Activated naive CD4-positive, alpha-beta T cell treated with anti-CD3 and anti-CD28 coated beads, Interleukin-2, amount 50 U/mL, for 24 hours (primary cell): ENCODE data around the gene ZCWPW2.

Experiments used
- H3K27ac Mint-ChIP-seq: one replicate; pipeline ENCODE4 v1.8.0; 2021; ENCODE audit warnings: mild to moderate bottlenecking, mixed read lengths
- H3K27me3 Mint-ChIP-seq: one replicate; pipeline ENCODE4 v1.8.0; 2021; ENCODE audit warnings: mixed read lengths
- H3K36me3 Mint-ChIP-seq: one replicate; pipeline ENCODE4 v1.8.0; 2021; ENCODE audit warnings: mixed read lengths
- H3K4me1 Mint-ChIP-seq: one replicate; pipeline ENCODE4 v1.8.0; 2021; ENCODE audit warnings: mixed read lengths
- H3K4me3 Mint-ChIP-seq: one replicate; pipeline ENCODE4 v1.8.0; 2021; ENCODE audit warnings: mild to moderate bottlenecking, mixed read lengths
- H3K9me3 Mint-ChIP-seq: one replicate; pipeline ENCODE4 v1.8.0; 2021; ENCODE audit warnings: mixed read lengths

ZCWPW2 gene

DNA sequence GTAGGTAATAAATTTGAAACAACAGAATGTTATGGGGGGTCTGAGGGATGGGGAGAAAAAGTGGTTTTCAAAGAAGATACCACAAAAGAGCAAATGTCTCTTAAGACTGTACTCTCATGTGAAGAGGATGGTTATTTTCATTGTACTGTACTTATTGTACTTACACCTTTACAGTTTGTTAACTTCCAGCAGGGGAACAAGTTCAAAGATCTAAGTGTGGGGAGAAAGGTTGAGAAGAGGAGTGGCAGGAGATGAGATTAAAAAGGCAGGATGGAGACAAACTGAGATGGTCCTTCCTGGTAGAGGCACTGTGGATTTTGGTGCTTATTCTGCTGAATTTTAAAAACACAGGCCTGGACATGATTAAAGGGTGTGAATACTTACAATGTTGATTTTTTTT is 5.4 kb upstream of the ZCWPW2 start:
- Mint-ChIP-seq H3K4me1 (peaks cover 60% of the 10 kb centered on the region), H3K27ac (no peak overlapping the region)

GRCh38 chr3:28345690-28346089 is 2.8 kb upstream of the ZCWPW2 start:
- H3K27ac Mint-ChIP-seq: no peak overlapping the region
- peak overlapping the region; percentile 4 for H3K4me3 Mint-ChIP-seq
- H3K27me3 Mint-ChIP-seq: no peaks in the 10 kb centered on the region
- H3K36me3 Mint-ChIP-seq: no peaks in the 10 kb centered on the region
- H3K9me3 Mint-ChIP-seq: no peaks in the 10 kb centered on the region
- H3K4me1 Mint-ChIP-seq: peaks cover 76% of the 10 kb centered on the region

More for the DNA sequence above, 5.4 kb upstream of the ZCWPW2 start:
- no peak overlapping the region for H3K4me3 Mint-ChIP-seq
- H3K36me3 Mint-ChIP-seq: peaks cover 4% of the 10 kb centered on the region
- no peaks in the 10 kb centered on the region for H3K9me3 Mint-ChIP-seq
- H3K27me3 Mint-ChIP-seq: no peaks in the 10 kb centered on the region

DNA sequence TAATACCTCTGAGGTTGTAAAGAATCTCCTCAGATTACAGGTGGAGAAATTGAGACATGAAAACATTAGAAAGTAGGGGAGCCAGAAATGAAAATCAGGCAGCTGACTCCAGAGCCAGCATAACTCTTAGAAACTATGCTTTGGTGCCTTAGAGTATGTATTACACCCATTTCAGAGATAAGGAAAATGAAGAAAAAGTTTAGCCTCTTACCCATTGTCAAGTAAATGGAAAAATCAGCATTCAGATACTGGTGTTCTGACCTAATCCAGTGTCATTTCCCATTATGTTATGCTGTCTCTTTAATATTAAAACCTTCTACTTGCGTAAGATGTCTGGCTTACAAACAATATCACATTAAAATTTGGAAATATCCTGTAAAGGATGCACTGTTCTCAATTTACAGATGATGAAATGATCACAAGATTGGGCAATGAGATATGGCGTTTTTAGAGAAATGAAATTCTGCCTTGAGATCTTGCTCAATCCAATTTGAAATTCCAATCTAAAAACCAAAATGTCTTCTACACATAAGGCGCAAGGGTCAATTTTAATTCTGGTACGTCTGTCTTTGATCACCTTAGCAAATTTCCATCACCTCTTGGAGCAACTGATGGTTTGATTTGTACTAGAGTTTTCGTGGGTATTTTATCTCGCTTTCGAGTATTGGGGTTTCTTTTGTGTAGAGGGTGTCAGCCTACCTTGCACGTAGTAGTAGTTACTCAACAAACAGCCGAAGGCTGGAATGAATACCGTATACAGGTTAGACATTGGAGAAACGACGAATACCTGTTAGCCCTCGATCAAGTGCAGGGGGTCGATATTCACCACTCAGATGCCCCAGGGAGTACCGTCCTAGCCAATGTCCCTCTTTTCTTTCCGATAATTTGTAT is 902 bp upstream of the ZCWPW2 start:
- Mint-ChIP-seq H3K36me3 (peaks cover 4% of the 10 kb centered on the region), H3K27ac (peak overlapping the region; percentile 97), H3K4me3 (peak overlapping the region; percentile 97), H3K9me3 (peaks cover 5% of the 10 kb centered on the region), H3K4me1 (peaks cover 69% of the 10 kb centered on the region), H3K27me3 (no peaks in the 10 kb centered on the region)

GRCh38 chr3:28348265-28348628 is 274 bp upstream of the ZCWPW2 start:
- peaks cover 4% of the 10 kb centered on the region for H3K36me3 Mint-ChIP-seq
- no peaks in the 10 kb centered on the region for H3K27me3 Mint-ChIP-seq
- peaks cover 5% of the 10 kb centered on the region for H3K9me3 Mint-ChIP-seq
- peak overlapping the region; percentile 97 for H3K27ac Mint-ChIP-seq
- H3K4me1 Mint-ChIP-seq: peaks cover 63% of the 10 kb centered on the region
- peak overlapping the region; percentile 97 for H3K4me3 Mint-ChIP-seq

DNA sequence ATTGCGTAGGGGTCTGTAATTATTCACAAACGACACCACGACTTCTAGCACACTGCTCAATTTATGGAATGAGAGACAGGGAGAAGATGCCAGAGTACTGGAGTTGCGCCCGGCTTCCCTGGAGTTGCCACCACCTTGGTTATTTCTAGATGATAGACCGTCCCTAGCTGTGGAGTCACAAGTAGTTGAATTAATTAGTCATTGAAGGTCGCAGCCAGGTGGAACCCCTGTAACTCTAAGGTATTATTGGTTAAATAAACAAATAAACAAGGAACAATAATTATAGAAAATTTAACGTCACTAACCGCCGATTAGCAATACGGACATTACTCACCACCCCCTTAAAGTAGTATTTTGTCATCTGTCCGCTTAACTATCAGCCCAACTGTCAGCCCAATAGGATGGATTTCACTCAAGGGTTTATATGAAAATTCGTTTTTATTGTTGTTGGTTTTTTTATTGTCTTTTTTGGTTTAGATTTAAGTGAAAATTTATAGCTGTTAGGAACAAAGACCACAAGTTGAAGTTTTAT is 1.0 kb downstream of the ZCWPW2 start:
- H3K9me3 Mint-ChIP-seq: peaks cover 11% of the 10 kb centered on the region
- peaks cover 57% of the 10 kb centered on the region for H3K4me1 Mint-ChIP-seq
- H3K27me3 Mint-ChIP-seq: no peaks in the 10 kb centered on the region
- H3K36me3 Mint-ChIP-seq: peaks cover 12% of the 10 kb centered on the region
- peak overlapping the region; percentile 97 for H3K27ac Mint-ChIP-seq
- H3K4me3 Mint-ChIP-seq: peak overlapping the region; percentile 97

- H3K4me1 Mint-ChIP-seq: no peaks in the 10 kb centered on the region
- H3K27ac Mint-ChIP-seq: no peak overlapping the region
- peaks cover 43% of the 10 kb centered on the region for H3K9me3 Mint-ChIP-seq
- no peaks in the 10 kb centered on the region for H3K27me3 Mint-ChIP-seq
- H3K36me3 Mint-ChIP-seq: peaks cover 17% of the 10 kb centered on the region
- no peak overlapping the region for H3K4me3 Mint-ChIP-seq
These were observed 27.9 kb downstream of the ZCWPW2 start for GRCh38 chr3:28376424-28376823.

- no peak overlapping the region for H3K4me3 Mint-ChIP-seq
These were observed 37.5 kb downstream of the ZCWPW2 start for GRCh38 chr3:28386049-28386448.

GRCh38 chr3:28388978-28389377 is 40.5 kb downstream of the ZCWPW2 start:
- Mint-ChIP-seq H3K9me3 (peaks cover 29% of the 10 kb centered on the region), H3K27ac (no peak overlapping the region), H3K36me3 (peaks cover 19% of the 10 kb centered on the region), H3K4me3 (no peak overlapping the region), H3K27me3 (no peaks in the 10 kb centered on the region), H3K4me1 (no peaks in the 10 kb centered on the region)

More at GRCh38 chr3:28386049-28386448, 37.5 kb downstream of the ZCWPW2 start:
- Mint-ChIP-seq H3K27me3 (no peaks in the 10 kb centered on the region), H3K9me3 (peaks cover 5% of the 10 kb centered on the region), H3K36me3 (peaks cover 14% of the 10 kb centered on the region), H3K27ac (no peak overlapping the region), H3K4me1 (no peaks in the 10 kb centered on the region)

GRCh38 chr3:28399206-28399605 is 50.7 kb downstream of the ZCWPW2 start:
- H3K4me3 Mint-ChIP-seq: no peak overlapping the region
- H3K27ac Mint-ChIP-seq: no peak overlapping the region
- peaks cover 2% of the 10 kb centered on the region for H3K36me3 Mint-ChIP-seq
- H3K4me1 Mint-ChIP-seq: no peaks in the 10 kb centered on the region
- no peaks in the 10 kb centered on the region for H3K27me3 Mint-ChIP-seq
- peaks cover 17% of the 10 kb centered on the region for H3K9me3 Mint-ChIP-seq

- no peak overlapping the region for H3K27ac Mint-ChIP-seq
- H3K9me3 Mint-ChIP-seq: peaks cover 16% of the 10 kb centered on the region
- no peaks in the 10 kb centered on the region for H3K4me1 Mint-ChIP-seq
- no peaks in the 10 kb centered on the region for H3K27me3 Mint-ChIP-seq
- H3K36me3 Mint-ChIP-seq: peaks cover 2% of the 10 kb centered on the region
- no peak overlapping the region for H3K4me3 Mint-ChIP-seq
These were observed 57.7 kb downstream of the ZCWPW2 start for GRCh38 chr3:28406241-28406640.

DNA sequence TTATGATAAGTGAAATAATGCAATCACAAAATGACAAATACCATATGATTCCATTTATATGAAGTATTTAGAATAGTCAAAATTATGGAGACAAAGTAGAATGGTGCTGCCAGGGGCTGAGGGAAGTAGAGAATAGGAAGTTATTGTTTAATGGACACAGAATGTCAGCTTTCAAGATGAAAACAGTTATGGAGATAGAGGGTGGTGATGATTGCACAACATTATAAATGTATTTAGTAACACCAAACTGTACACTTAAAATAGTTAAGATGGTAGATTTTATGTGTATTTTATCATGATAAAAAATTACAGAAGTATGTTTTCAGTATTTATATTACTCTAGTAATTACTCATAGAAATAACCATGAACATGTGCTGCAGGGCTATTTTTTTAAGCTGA is 100.9 kb downstream of the ZCWPW2 start:
- H3K27me3 Mint-ChIP-seq: no peaks in the 10 kb centered on the region
- H3K4me1 Mint-ChIP-seq: no peaks in the 10 kb centered on the region
- no peak overlapping the region for H3K4me3 Mint-ChIP-seq
- H3K36me3 Mint-ChIP-seq: peaks cover 2% of the 10 kb centered on the region
- no peak overlapping the region for H3K27ac Mint-ChIP-seq
- H3K9me3 Mint-ChIP-seq: peaks cover 28% of the 10 kb centered on the region

DNA sequence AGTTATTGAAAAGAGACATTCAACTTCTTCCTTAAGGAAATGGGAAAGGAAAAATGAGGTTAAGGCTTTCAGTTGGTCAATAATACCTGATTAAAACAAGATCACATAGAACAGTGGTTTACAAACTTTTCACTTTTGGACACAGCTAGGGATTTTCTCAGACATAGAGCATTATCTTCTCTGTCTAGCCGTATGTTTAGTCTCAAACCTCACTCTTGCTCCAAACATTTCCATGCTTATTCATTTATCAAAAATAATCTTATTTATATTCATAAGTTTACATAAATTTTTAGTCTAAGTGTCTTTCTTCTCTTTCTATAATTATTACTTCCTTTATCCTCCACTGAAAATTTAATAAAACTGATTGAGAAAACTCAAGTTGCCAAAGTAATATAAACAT is 114.3 kb downstream of the ZCWPW2 start:
- Mint-ChIP-seq H3K4me3 (no peak overlapping the region), H3K27me3 (no peaks in the 10 kb centered on the region), H3K27ac (no peak overlapping the region), H3K36me3 (peaks cover 6% of the 10 kb centered on the region), H3K9me3 (peaks cover 16% of the 10 kb centered on the region), H3K4me1 (no peaks in the 10 kb centered on the region)

DNA sequence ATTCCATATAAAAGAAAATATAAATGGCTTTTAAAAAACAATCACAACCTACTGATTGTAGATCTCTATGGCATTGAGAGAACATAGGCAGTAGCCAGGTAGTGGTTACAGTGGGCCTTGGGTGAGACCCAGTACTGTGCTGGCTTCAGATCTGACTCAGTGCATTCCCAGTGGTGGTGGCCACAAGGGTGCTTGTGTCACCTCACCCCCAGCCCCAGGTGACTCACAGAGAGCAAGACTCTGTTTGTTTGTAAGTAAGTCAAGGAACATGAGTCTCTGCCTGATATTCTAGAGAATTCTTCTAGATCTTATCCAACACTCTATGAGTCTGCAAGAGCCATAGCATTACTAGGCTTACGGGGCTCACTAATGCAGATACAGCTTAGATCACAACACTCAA is 118.9 kb downstream of the ZCWPW2 start:
- Mint-ChIP-seq H3K4me1 (no peaks in the 10 kb centered on the region), H3K27me3 (no peaks in the 10 kb centered on the region), H3K4me3 (no peak overlapping the region), H3K27ac (no peak overlapping the region), H3K9me3 (peaks cover 31% of the 10 kb centered on the region), H3K36me3 (peaks cover 6% of the 10 kb centered on the region)

- Mint-ChIP-seq H3K27me3 (no peaks in the 10 kb centered on the region), H3K27ac (no peak overlapping the region), H3K36me3 (peaks cover 1% of the 10 kb centered on the region), H3K9me3 (peaks cover 10% of the 10 kb centered on the region), H3K4me3 (no peak overlapping the region), H3K4me1 (no peaks in the 10 kb centered on the region)
These were observed 127.7 kb downstream of the ZCWPW2 start for GRCh38 chr3:28476194-28476593.

DNA sequence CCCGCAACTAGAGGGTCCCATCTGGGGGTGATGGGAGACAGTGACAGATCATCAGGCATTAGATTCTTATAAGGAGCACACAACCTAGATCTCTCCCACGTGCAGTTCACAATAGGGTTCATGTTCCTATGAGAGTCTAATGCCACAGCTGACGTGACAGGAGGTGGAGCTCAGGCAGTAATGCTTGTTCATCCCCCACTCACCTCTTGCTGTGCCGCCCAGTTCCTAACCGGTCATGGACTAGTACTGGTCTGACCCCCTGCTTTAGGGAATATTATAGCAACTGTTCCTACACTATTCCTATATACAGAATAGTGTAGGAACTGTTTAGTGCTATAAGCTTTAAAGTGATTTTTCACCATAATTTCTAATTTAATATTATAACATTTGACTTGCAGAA is 128.2 kb downstream of the ZCWPW2 start:
- Mint-ChIP-seq H3K9me3 (peaks cover 10% of the 10 kb centered on the region), H3K36me3 (peaks cover 2% of the 10 kb centered on the region), H3K27ac (no peak overlapping the region), H3K4me1 (no peaks in the 10 kb centered on the region), H3K27me3 (no peaks in the 10 kb centered on the region), H3K4me3 (no peak overlapping the region)

GRCh38 chr3:28485164-28485563 is 136.6 kb downstream of the ZCWPW2 start:
- peaks cover 10% of the 10 kb centered on the region for H3K4me1 Mint-ChIP-seq
- peaks cover 31% of the 10 kb centered on the region for H3K9me3 Mint-ChIP-seq
- H3K27ac Mint-ChIP-seq: no peak overlapping the region
- peaks cover 21% of the 10 kb centered on the region for H3K36me3 Mint-ChIP-seq
- no peaks in the 10 kb centered on the region for H3K27me3 Mint-ChIP-seq
- no peak overlapping the region for H3K4me3 Mint-ChIP-seq
